PC-9 (cell line): ENCODE results near the gene CCDC30. TPM values are rescaled to one million over a fixed set of nuclear protein-coding genes. Genes with fewer than 3 reads are reported as not detected.
A peak's percentile ranks its signal among the peaks of the same experiment; 100 is the strongest.
"Not testable (repeated sequence)": the region's sequence is repeated elsewhere in the genome, so short reads cannot be mapped to it uniquely, and the experiment has no call there.

Experiments used
- BruUV-seq: library from RNA; stranded (reverse); fragments of 400-500 nt; replicated peaks from 2 replicates; lab custom pipeline; 2021; lab: Mats Ljungman, UMichigan
- CTCF ChIA-PET: fragments of 300-600 bp; sonication (Branson Sonifier 250); formaldehyde crosslinking; loops from one replicate; lab custom pipeline; 2022; ENCODE audit warnings: antibody characterized with exemption; lab: Charles Lee
- POLR2A ChIA-PET: fragments of 300-600 bp; sonication (Branson Sonifier 250); formaldehyde crosslinking; loops from one replicate; lab custom pipeline; 2022; ENCODE audit warnings: antibody characterized with exemption; ENCODE audit not compliant: unreplicated experiment; lab: Charles Lee
- DNase-seq, 2 experiments: peaks; one replicate each; pipeline versions ENCODE4 v3.0.0 to v3.0.0-alpha.2; 2015 to 2022; ENCODE audit warnings: mixed read lengths in 1 of 2
- H2AFZ ChIP-seq: fragments of 200-600 bp; sonication (generic); 2 replicates; pipeline ENCODE4 v1.8.1; 2017; ENCODE audit warnings: antibody characterized with exemption
- H3F3A ChIP-seq: fragments of 200-600 bp; sonication (generic); 2 replicates; pipeline ENCODE4 v1.8.1; 2017; ENCODE audit warnings: antibody characterized with exemption, mild to moderate bottlenecking, low read depth; ENCODE audit not compliant: insufficient read depth
- H3K27ac ChIP-seq: fragments of 200-600 bp; sonication (generic); 2 replicates; pipeline ENCODE4 v1.6.1; 2016; ENCODE audit warnings: mixed run types
- H3K27me3 ChIP-seq: fragments of 200-600 bp; sonication (generic); 2 replicates; pipeline ENCODE4 v1.6.1; 2016; ENCODE audit warnings: low read depth, mixed run types; ENCODE audit not compliant: insufficient read depth
- H3K36me3 ChIP-seq: fragments of 200-600 bp; sonication (generic); 2 replicates; pipeline ENCODE4 v1.6.1; 2016; ENCODE audit warnings: low read depth, mixed run types
- H3K4me1 ChIP-seq: fragments of 200-600 bp; sonication (generic); replicated peaks from 2 replicates; pipeline ENCODE4 v1.6.1; 2016; ENCODE audit warnings: mixed run types; ENCODE audit not compliant: insufficient read depth
- H3K4me2 ChIP-seq: fragments of 200-600 bp; sonication (generic); 2 replicates; pipeline ENCODE4 v1.6.1; 2017; ENCODE audit warnings: mixed run types
- H3K4me3 ChIP-seq: fragments of 200-600 bp; sonication (generic); 2 replicates; pipeline ENCODE4 v1.6.1; 2016; ENCODE audit warnings: mixed run types
- H3K79me2 ChIP-seq: fragments of 200-600 bp; sonication (generic); 2 replicates; pipeline ENCODE4 v1.6.1; 2017; ENCODE audit warnings: low read depth, mixed run types
- H3K9me2 ChIP-seq: fragments of 200-600 bp; sonication (generic); 2 replicates; pipeline ENCODE4 v1.8.1; 2017; ENCODE audit warnings: mild to moderate bottlenecking; ENCODE audit not compliant: insufficient read depth
- H3K9me3 ChIP-seq: fragments of 200-600 bp; sonication (generic); 2 replicates; pipeline ENCODE4 v1.8.1; 2016; ENCODE audit warnings: low read depth; ENCODE audit not compliant: insufficient read depth
- H4K20me1 ChIP-seq: fragments of 200-600 bp; sonication (generic); 2 replicates; pipeline ENCODE4 v1.8.1; 2017; ENCODE audit not compliant: insufficient read depth
- CTCF ChIP-seq: fragments of 200-600 bp; sonication (generic); conservative IDR thresholded peaks from 2 replicates; pipeline ENCODE4 v1.6.1; 2017; ENCODE audit warnings: mixed run types, antibody characterized with exemption, mild to moderate bottlenecking, moderate library complexity
- EZH2 ChIP-seq: fragments of 200-600 bp; sonication (generic); IDR thresholded peaks from 2 replicates; pipeline ENCODE4 v1.8.0; 2017; ENCODE audit warnings: antibody characterized with exemption, low read depth
- intact Hi-C: fragments of 100-400 bp; cut with micrococcal nuclease; formaldehyde crosslinking; loops from one replicate; pipeline ENCODE4 v1.10.0; 2022; ENCODE audit not compliant: unreplicated experiment
- total RNA-seq: library from RNA; stranded (reverse); gene quantifications from 2 replicates; pipeline ENCODE4 v1.2.3, GENCODE V29; 2021

CCDC30 gene
- total RNA-seq, 1 experiment from 2014 or later: 10.2 TPM

- Histone ChIP-seq H3K79me2 (no peaks in the 10 kb centered on the region), H2AFZ (no peak overlapping the region), H3K27ac (no peak overlapping the region), H3K9me3 (no peaks in the 10 kb centered on the region), H3K4me3 (no peak overlapping the region), H4K20me1 (no peaks in the 10 kb centered on the region), H3K4me1 (no peaks in the 10 kb centered on the region), H3K9me2 (no peaks in the 10 kb centered on the region), H3K27me3 (no peaks in the 10 kb centered on the region), H3F3A (no peaks in the 10 kb centered on the region), H3K36me3 (no peaks in the 10 kb centered on the region), H3K4me2 (no peak overlapping the region)
- intact Hi-C loops: no loop called here
- no TSS peak for BruUV-seq
- CTCF ChIA-PET: no interaction called here
- POLR2A ChIA-PET: no interaction called here
- DNase-seq: no peak
- TF ChIP-seq CTCF (no peak), EZH2 (no peak)
These were observed 13.5 kb downstream of the CCDC30 start for GRCh38 chr1:42476605-42477004.

GRCh38 chr1:42477354-42477753 lies 14.3 kb downstream of the CCDC30 start:
- H3K27me3 ChIP-seq, H3K4me2 ChIP-seq, H3K27ac ChIP-seq, BruUV-seq, H3K4me1 ChIP-seq, H3K9me2 ChIP-seq, DNase-seq, H3K9me3 ChIP-seq, H4K20me1 ChIP-seq, CTCF ChIA-PET, H3K4me3 ChIP-seq, H3K36me3 ChIP-seq, intact Hi-C loops, POLR2A ChIA-PET, H2AFZ ChIP-seq, H3F3A ChIP-seq, H3K79me2 ChIP-seq: not testable (repeated sequence)

GRCh38 chr1:42477775-42478174 lies 14.7 kb downstream of the CCDC30 start:
- no peak overlapping the region for H2AFZ ChIP-seq
- CTCF ChIA-PET: no interaction called here
- no peaks in the 10 kb centered on the region for H4K20me1 ChIP-seq
- DNase-seq: no peak
- H3K27me3 ChIP-seq: no peaks in the 10 kb centered on the region
- no peaks in the 10 kb centered on the region for H3F3A ChIP-seq
- H3K4me2 ChIP-seq: no peak overlapping the region
- H3K9me3 ChIP-seq: no peaks in the 10 kb centered on the region
- intact Hi-C loops: no loop called here
- H3K36me3 ChIP-seq: no peaks in the 10 kb centered on the region
- H3K4me3 ChIP-seq: no peak overlapping the region
- no TSS peak for BruUV-seq
- H3K9me2 ChIP-seq: no peaks in the 10 kb centered on the region
- POLR2A ChIA-PET: no interaction called here
- H3K79me2 ChIP-seq: no peaks in the 10 kb centered on the region
- H3K4me1 ChIP-seq: no peaks in the 10 kb centered on the region
- H3K27ac ChIP-seq: no peak overlapping the region
- TF ChIP-seq CTCF (no peak), EZH2 (no peak)

- Histone ChIP-seq H3K4me3 (no peak overlapping the region), H3K79me2 (no peaks in the 10 kb centered on the region), H3F3A (no peaks in the 10 kb centered on the region), H3K9me2 (no peaks in the 10 kb centered on the region), H3K4me1 (peaks cover 6% of the 10 kb centered on the region; the same call in 1 of the 2 replicates), H2AFZ (no peak overlapping the region), H3K27me3 (no peaks in the 10 kb centered on the region), H3K4me2 (no peak overlapping the region), H3K36me3 (no peaks in the 10 kb centered on the region), H4K20me1 (no peaks in the 10 kb centered on the region), H3K27ac (no peak overlapping the region), H3K9me3 (no peaks in the 10 kb centered on the region)
- TF ChIP-seq EZH2: no peak
- peak; percentile 26; the same call in 1 of the 2 replicates for TF ChIP-seq CTCF
- DNase-seq: peak in 1 of 2 experiments; percentile 56
- no TSS peak for BruUV-seq
- CTCF ChIA-PET: no interaction called here
- POLR2A ChIA-PET: interaction anchor here (0.6 kb wide), 2 partner anchors 109 to 172 kb away, joined by 4 to 5 read pairs; no protein-coding TSS in a partner anchor
- intact Hi-C loops: no loop called here
These were observed 16.5 kb downstream of the CCDC30 start for GRCh38 chr1:42479621-42480020.
